ENCODE data around the gene IHH.

DNA sequence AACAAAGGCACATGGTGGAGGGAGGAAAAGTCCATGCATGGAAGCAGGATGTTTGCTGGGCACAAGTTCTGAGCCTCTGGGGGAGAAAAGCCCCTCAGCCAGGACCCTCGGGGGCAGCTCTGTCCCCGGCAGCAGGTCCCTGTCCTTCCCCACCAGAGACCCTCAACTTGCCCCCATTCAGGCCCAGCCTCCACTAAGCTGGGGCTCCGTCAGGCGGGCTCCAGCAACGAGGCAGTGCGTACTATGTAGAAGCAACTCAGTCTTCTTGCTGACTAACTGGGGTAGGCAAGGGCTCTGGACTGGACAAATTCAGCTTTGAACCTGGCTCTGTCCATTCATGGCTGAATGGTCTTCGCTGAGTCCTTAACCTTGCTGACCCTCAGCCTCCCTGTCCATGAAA lies 42.4 kb downstream of the IHH start:
- TF ChIP-seq EZH2 (IDR thresholded peaks at IDR 0.05) (no peak), POLR2AphosphoS5 (IDR thresholded peaks at IDR 0.05; ENCODE audit: low read depth, low read length) (no peak)
